NCI-H82 treated with DMSO at 0.1 percent for 48 hours (cell line): ENCODE results near the gene ANKK1.

Experiments used
- DNase-seq: peaks from one replicate; lab custom pipeline; 2025; ENCODE audit not compliant: unreplicated experiment; lab: John Stamatoyannopoulos, UW

Gene ANKK1

DNA sequence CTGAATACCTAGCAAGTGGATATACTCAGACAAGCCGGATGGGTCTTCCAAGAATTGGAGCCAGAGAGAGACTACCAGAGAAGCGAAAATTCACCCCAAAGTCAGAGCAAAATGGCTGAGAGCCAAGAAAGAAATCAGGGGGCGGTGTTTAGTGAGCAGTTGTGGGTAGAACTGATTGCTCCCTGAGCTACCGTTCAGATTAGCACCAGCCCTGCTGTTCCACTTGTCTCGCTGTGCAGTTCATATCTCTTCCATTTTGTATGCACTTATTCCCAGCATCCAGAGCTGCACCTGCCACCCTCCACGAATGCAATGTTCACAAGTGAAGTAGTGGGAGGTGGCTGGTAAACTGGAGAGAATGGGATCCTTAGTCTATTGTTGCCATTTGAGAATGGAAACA is 62.2 kb downstream of the ANKK1 start:
- no peak for DNase-seq
